ENCODE results near the gene AGRN.
A peak's percentile ranks its signal among the peaks of the same experiment; 100 is the strongest.
"Not testable (repeated sequence)": the region's sequence is repeated elsewhere in the genome, so short reads cannot be mapped to it uniquely, and the experiment has no call there.

The AGRN gene

DNA sequence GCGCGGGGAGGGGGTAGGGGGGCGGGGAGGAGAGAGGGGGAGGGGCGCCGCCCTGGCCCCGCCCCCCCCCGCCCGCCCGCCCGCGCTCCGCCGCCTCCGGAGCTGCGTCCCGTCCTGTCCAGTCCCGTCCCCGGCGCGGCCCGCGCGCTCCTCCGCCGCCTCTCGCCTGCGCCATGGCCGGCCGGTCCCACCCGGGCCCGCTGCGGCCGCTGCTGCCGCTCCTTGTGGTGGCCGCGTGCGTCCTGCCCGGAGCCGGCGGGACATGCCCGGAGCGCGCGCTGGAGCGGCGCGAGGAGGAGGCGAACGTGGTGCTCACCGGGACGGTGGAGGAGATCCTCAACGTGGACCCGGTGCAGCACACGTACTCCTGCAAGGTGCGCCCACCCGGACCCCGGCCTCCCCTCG, at the start of gene AGRN:
TSS of gene AGRN (plus strand) at position 121 of the 405 bp plus-strand sequence. CDS start at position 174, 53 bp downstream.
- DNase-seq (ENCODE audit: low read depth) = no peak

- no peak for DNase-seq (ENCODE audit: low read depth)
Measured at GRCh38 chr1:970242-970972, 49.5 kb upstream of the AGRN start.

- no peak for DNase-seq (ENCODE audit: low read depth)
Measured at GRCh38 chr1:970973-971730, 48.8 kb upstream of the AGRN start.

DNA sequence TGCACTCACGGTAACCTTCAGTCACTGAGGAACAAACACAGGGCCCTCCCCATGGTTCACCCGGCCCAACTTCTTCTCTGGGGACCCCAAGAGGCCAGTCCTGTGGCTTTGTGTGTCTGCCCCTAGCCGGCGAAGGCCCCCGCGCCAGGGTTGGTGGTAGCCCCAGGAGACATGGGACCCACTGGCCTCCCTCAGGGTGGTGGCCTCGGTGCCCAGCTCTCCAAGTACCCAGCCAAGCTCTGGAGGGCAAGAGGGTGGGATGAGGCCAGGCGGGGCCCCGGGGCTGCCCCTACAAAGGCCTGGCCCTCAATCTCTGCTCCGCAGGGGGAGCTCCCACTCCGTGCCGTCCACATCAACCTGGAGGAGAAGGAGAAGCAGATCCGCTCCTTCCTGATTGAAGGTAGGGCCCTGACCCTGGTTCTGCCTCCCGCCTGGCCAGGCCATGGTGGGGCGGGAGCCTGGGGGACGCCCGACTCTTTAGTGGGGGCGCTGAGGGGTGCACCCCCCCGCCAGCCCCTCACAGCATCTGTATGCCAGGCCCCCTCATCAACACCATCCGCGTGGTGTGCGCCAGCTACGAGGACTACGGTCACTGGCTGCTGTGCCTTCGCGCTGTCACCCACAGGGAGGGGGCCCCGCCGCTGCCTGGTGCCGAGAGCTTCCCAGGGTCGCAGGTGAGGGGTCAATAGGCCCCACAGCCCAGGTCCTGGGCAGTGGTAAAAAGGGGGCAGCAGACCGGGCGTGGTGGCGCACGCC, 48.0 kb upstream of the AGRN start:
- no peak for DNase-seq (ENCODE audit: low read depth)

DNA sequence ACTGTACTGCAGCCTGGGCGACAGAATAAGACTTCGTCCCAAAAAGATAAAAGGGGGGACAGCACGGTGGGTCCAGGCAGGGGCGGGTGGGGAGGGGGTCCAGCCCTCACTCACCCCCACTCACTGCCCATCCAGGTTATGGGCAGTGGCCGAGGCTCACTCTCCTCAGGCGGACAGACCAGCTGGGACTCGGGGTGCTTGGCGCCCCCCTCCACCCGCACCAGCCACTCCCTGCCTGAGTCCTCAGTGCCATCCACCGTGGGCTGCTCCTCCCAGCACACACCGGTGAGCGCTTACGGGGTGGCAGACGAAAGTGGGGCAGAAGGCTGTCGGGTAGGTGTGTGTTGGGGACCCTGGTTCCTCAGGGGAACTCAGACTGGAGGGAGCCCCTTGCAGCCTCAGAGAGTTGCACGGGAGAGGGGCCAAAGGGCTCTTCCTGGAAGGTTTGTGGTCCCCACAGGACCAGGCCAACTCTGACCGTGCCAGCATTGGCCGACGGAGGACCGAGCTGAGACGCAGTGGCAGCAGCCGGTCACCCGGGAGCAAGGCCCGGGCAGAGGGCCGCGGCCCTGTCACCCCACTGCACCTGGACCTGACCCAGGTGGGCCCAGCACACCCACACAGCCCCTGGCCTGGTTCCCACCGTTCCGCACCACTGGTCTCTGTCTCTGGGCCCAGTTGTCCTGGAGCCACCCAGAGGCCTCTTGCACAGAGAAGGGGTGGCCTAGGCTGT, 47.0 kb upstream of the AGRN start:
- no peak for DNase-seq (ENCODE audit: low read depth)

DNA sequence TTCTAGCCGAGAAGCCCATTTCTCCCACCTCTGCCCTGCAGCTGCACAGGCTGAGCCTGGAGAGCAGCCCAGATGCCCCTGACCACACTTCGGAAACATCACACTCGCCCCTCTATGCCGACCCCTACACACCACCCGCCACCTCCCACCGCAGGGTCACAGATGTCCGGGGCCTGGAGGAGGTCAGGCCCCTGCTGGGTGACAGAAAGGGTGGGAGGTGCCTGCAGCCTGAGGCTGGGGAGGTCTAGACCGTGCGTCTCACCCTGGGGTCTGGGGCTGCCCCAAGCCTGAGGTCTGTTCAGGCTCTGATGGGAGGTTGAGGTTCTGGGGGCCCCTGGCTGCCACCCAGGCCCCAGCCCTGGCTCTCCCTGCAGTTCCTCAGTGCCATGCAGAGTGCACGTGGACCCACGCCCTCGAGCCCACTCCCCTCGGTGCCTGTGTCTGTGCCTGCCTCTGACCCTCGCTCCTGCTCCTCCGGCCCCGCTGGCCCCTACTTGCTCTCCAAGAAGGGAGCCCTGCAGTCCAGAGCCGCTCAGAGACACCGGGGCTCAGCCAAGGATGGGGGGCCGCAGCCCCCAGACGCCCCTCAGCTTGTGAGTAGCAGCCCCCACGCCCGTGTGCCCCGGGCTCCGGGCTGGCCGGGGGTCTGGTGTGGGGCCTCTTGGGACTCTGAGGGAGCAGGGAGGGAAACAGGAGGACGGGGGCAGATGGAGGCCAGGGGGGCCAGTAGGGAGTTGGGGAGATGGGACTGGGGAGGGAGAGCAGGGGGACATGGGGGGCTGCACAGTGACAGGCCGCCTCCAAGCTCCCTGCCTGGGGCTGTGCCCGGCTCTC, 46.2 kb upstream of the AGRN start:
- DNase-seq (ENCODE audit: low read depth) = no peak

DNA sequence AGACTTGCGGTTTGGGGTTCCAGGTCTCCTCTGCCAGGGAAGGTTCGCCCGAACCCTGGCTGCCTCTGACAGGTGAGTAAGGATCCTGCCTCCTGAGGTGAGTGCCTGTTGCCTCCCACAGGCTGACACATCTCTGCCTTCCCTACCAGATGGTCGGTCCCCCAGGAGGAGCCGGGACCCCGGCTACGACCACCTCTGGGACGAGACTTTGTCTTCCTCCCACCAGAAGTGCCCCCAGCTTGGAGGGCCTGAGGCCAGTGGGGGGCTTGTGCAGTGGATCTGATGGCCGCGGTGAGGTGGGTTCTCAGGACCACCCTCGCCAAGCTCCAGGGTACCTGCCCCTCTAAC, 45.7 kb upstream of the AGRN start:
- DNase-seq (ENCODE audit: low read depth) = no peak

DNA sequence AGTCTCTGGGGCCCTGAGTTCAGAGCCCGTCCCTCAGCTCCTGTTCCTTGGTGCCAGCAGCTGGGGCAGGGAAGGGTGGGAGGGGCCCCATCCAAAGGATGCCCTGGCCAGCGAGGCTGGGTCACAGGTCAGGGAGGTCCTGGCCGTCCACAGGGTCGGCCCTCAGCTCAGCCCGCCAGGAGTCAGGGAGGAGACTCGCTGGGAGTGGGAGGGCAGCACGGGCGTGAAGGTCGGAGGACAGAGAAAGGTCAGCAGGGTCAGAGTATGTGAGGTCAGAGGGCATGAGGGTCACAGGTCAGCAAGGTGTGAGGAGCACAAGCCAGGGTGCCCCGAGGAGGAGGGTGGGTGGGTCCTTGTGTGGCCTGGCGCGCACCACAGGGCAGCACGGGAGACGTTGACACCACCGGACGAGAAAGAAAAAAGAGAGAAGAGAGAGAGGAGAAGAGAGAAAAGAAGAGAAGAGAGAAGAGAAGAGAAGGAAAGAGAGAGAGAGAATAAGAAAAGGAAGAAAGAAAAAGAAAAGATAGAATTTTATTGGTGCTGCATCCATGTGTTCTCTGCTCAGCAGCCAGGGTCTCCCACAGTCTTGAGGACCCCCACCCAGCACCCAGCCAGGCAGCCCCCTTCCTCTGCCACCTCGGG, 45.1 kb upstream of the AGRN start:
- DNase-seq (ENCODE audit: low read depth) = no peak

GRCh38 chr1:975365-975764, 44.6 kb upstream of the AGRN start:
- no peak for DNase-seq (ENCODE audit: low read depth)

DNA sequence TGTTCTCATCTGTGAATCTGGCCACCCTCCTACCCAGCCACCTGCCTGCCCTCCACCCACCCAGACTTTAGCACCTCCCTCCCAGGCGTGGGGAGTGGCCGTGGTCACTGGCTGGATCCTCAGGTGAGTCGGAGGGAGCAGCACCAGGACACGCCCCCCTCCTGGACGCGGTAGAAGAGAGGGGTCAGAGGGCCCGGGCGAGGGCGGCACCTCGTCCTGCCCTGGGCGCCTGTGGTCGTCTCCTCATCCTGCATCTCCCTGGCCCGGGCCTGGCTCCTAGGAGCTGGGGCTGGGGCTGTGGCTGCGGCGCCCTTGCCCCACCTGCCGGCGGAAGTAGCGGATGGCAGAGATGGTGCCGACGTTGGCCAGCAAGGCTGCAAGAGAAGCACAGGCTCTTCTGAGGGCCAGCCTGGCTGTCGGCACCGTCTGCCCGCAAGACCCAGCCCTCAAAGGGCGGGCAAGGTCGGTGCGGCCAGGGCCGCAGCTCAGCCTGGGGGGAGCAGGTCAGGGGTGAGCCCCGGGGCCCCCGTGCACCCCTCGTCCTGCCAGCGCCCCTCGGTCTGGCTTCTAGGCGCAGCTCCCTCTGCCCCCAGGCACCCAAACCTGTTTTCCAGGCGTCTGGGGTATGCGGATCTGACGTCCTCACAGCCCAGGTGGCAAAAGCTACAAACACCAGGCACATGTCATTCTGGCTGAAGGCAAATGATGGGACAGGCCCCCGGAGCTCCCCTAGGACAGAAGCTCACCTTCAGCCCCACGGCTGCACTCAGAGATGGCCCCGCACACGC, 43.8 kb upstream of the AGRN start:
- peak; percentile 39 for DNase-seq (ENCODE audit: low read depth)

GRCh38 chr1:976791-977190, 43.1 kb upstream of the AGRN start:
- not testable (repeated sequence) for DNase-seq (ENCODE audit: low read depth)

DNA sequence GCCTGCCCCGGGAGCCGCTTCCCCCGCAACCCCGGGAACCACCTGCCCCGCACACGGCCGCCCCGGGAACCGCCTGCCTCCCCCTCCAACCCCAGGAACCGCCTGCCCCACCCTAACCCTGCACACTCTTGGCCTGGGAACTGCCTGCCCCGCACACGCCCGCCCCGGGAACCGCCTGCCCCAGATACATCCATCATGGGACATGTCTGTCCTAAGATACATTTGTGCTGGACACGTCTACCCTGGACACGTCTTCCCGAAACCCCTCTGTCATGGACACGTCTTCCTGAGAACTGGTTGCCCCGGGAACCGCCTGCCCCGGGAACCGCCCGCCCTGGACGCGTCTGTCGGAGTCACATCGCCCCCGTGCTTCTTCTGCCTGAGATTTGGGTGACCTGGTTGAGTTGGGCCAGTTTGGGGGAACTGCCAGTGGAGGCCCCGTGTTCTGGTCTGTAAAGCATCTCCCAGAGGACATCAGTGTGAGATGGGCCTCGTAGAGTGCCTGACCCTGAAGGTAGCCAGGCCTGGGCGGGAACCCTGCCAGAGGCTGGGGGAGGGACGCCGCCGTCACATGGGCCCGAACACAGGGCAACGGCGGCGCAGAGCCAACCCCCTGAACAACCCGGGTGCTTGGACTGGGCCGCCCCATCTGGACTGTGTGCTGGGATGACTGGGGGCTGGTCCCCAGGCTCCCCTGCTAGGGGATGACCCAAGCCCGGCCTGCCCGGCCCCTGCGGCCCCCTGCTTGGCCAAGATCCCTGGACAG, 41.7 kb upstream of the AGRN start:
- no peak for DNase-seq (ENCODE audit: low read depth)

GRCh38 chr1:978835-979743, 40.8 kb upstream of the AGRN start:
- DNase-seq (ENCODE audit: low read depth) = no peak

- DNase-seq (ENCODE audit: low read depth) = no peak
Measured at GRCh38 chr1:979744-980072, 40.2 kb upstream of the AGRN start.

- no peak for DNase-seq (ENCODE audit: low read depth)
Measured at GRCh38 chr1:980137-980571, 39.8 kb upstream of the AGRN start.

DNA sequence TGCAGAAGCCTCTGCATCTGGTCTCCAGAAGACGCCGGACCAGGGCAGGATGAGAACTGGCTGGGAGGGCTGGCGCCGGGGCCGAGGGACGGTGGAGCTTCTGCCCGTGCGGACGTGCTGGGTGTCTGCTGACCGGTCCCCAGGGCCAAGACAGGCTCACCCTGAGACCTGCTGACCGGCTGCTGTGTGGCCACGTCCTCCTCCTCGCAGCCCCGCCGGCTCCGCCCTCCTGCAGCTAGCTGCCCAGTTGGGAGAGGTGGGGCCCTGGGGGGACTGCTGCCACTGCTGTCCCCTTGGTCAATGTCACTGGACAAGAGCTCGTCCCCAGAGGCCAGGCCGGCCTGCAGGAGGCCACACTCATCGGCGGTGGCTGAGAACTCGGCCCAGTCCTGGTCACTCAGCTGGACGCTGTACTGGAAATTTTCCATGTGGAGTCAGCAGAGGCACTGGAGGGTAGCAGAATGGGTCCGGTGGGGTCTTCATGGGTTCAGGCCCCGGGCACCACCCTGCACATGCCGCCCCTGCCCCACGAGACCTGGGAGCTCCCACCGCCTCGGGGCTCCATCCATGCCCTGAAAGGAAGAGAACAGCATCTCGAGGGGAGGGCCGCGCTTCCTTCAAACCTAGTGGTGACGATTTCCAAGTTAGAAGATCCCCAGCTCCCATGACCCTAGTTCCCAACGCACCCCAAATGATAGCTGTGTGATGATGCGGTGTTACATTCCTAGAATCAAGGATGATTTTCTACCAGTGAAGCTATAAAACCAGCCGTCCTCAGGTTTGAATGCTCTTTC, 39.1 kb upstream of the AGRN start:
- DNase-seq (ENCODE audit: low read depth) = no peak

DNA sequence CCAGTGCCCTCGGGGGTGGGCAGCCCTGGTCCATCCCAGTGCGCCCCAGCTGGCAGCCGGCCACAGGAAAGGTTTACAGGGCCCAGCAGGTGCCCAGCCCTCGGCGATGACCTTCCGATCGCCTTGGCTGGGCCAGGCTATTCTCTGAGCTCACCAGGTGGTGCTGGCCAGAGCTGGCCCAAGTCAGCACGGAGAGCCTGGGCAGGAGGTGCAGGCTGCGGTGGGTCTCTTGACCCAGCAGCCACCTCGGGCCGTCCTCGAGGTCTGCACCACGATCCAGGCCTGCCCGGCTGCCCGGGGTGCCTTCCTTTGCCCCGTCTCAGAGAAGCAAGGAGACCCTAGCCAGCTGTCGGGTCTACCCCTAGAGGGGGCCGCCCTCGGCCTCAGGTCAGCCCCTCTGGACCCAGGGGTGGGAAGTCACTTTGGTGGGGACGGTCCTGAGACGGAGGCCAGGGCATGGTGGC, 38.4 kb upstream of the AGRN start:
- no peak for DNase-seq (ENCODE audit: low read depth)
